H1 (cell line): ENCODE results near the gene DAB2IP. TPM values are rescaled to one million over a fixed set of nuclear protein-coding genes. Genes with fewer than 3 reads are reported as not detected.

ENCODE experiments used
- NANOG ChIP-seq: IDR thresholded peaks from 2 replicates; pipeline ENCODE4 v1.6.1; 2011; ENCODE audit warnings: low read length, low read depth, mild to moderate bottlenecking, inconsistent platforms; ENCODE audit not compliant: insufficient read depth, poor library complexity, severe bottlenecking
- ZNF274 ChIP-seq: IDR thresholded peaks from 2 replicates; pipeline ENCODE4 v1.7.0; 2012; ENCODE audit warnings: low read length, borderline replicate concordance; ENCODE audit errors: extremely low read depth
- polyA plus RNA-seq, 7 experiments: library from polyadenylated mRNA; depleted of rRNA in 3 of 7; stranded (reverse) in 5 of 7; unstranded in 2 of 7; fragments of >200 nt in 5 of 7; fragments of 200-250 nt in 2 of 7; gene quantifications; 1 replicate in 5 of 7; 2 replicates in 1 of 7; 4 replicates in 1 of 7; pipeline versions ENCODE4 v1.2.1 to v1.2.3, GENCODE V29; 2011 to 2013; ENCODE audit warnings: missing spikeins in 2 of 7, mixed read lengths in 2 of 7
- total RNA-seq: library from RNA; stranded (reverse); fragmentation: NEBNext Ultra II Directional; extraction: Animal tissue kit (Norgen Biotek cat#: 25700); gene quantifications from 2 replicates; pipeline ENCODE4 v1.2.1, GENCODE V29; 2021

DAB2IP gene
- total and polyA plus RNA-seq, 2 of the 8 experiments (the other 6 are each of a cell fraction or from before 2014, with no cell fraction given): 19.7 to 39.5 TPM

DNA sequence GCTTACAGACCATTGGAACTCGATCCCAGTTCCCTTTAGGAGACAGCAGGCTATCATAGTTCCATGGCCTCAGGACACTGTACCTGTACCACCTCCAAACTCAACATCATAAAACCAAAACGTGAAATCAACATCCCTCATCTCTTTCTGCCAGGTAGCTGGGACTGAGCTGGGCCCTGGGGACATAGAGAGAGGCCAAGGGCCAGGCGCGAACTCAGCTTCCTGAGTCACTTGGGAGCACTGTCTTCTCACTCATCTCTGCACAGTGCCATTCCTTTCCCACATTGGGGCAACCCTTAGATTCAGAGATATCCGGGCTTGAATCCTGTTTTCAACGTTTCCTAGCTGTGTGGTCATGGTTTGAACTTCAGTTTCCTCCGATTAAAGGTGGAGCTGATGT lies 12.2 kb downstream of the DAB2IP start (continued):
- TF ChIP-seq NANOG: no peak
- TF ChIP-seq ZNF274: no peak
